ENCODE results near the gene TMEM141.
"Not testable (repeated sequence)": the region's sequence is repeated elsewhere in the genome, so short reads cannot be mapped to it uniquely, and the experiment has no call there.

GRCh38 chr9:136842380-136842948, 51.3 kb downstream of the TMEM141 start, which contains the start of gene AJM1:
- TF ChIP-seq EZH2 (IDR thresholded peaks at IDR 0.05; ENCODE audit: insufficient read depth, poor library complexity, severe bottlenecking); EZH2phosphoT487 (IDR thresholded peaks at IDR 0.05; ENCODE audit: insufficient read depth, low read depth): not testable (repeated sequence)

Data from GM23248 (cell line).